Measurements from ENCODE around the gene TP53I3.
A peak's percentile ranks its signal among the peaks of the same experiment; 100 is the strongest.

Gene TP53I3

DNA sequence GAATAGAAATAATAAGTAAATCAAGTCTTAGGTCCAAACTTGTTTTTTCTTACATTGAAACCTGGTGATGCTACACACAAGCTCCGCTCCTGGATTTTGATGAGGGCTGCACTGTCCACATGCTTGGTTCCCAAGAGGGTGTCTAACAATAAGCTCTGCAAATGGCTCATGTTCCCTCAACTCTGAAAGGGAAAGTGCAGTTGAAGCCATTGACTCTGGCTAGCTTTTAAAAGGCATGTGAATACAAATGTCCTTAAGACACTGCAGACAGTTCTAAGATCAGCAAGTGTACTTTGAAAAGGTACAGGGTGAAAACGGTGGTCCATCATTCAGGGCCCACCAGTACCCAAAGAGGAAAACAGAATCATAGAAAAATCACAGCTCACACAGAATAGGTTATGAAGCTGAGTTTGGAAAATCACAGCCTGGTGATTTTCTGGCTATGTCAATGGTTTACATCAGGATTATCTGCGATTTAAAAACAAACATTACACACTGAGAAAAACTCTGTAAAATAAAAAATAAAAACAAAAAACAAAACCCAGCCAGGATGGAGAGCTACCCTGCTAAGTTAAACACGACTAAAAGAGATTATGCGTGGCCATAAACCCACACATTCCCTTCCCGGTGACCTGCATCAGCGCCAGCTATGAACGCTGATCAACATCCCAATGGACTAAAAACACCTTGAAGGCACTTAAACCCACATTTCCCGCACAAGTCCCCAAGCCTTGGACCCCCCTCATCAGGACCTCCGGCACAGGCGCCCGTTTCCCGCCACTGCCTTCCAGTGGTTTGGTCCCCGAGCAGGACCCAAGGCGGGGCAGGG lies 37.9 kb upstream of the TP53I3 start:
- H3K4me3 ChIP-seq (ENCODE audit: low read depth, low read length), result peak overlapping the region; percentile 76
- DNase-seq (ENCODE audit: low read depth), result no peak
- no peak for TF ChIP-seq CTCF (IDR thresholded peaks at IDR 0.05; ENCODE audit: control insufficient read depth, extremely low read depth, insufficient read depth)

- TF ChIP-seq CTCF (IDR thresholded peaks at IDR 0.05; ENCODE audit: control insufficient read depth, extremely low read depth, insufficient read depth), result no peak
- H3K4me3 ChIP-seq (ENCODE audit: low read depth, low read length), result no peak overlapping the region
- no peak for DNase-seq (ENCODE audit: low read depth)
Measured at GRCh38 chr2:24121469-24121868, 36.8 kb upstream of the TP53I3 start.

DNA sequence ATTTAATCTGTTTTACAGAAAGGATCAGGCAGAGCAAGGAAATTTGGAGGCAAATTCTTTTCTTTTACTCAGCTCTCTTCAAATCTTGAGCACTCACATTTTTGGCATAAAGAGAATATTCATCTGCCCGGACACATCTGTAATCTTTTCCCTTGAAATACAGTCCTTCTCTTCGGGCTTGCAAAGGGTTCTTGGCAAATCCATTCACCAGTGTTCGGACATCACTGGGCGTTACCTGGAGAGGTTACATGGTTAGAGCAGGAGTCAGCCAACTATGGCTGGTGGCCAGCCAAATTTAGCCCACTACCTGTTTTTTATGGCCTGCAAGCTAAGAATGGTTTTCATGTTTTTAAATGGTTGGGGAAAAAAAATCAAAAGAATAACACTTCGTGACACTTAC lies 36.4 kb upstream of the TP53I3 start:
- DNase-seq (ENCODE audit: low read depth), result no peak
- no peak for TF ChIP-seq CTCF (IDR thresholded peaks at IDR 0.05; ENCODE audit: control insufficient read depth, extremely low read depth, insufficient read depth)
- H3K4me3 ChIP-seq (ENCODE audit: low read depth, low read length), result no peak overlapping the region

- TF ChIP-seq CTCF (IDR thresholded peaks at IDR 0.05; ENCODE audit: control insufficient read depth, extremely low read depth, insufficient read depth), result no peak
Measured at GRCh38 chr2:24117902-24118301, 33.3 kb upstream of the TP53I3 start.

GRCh38 chr2:24115057-24115456 lies 30.4 kb upstream of the TP53I3 start:
- no peak for TF ChIP-seq CTCF (IDR thresholded peaks at IDR 0.05; ENCODE audit: control insufficient read depth, extremely low read depth, insufficient read depth)
- no peak overlapping the region for H3K4me3 ChIP-seq (ENCODE audit: low read depth, low read length)
- no peak for DNase-seq (ENCODE audit: low read depth)

More at GRCh38 chr2:24117902-24118301, 33.3 kb upstream of the TP53I3 start:
- no peak overlapping the region for H3K4me3 ChIP-seq (ENCODE audit: low read depth, low read length)
- no peak for DNase-seq (ENCODE audit: low read depth)

GRCh38 chr2:24111407-24111901 lies 26.8 kb upstream of the TP53I3 start:
- TF ChIP-seq CTCF (IDR thresholded peaks at IDR 0.05; ENCODE audit: control insufficient read depth, extremely low read depth, insufficient read depth), result no peak
- no peak for DNase-seq (ENCODE audit: low read depth)
- H3K4me3 ChIP-seq (ENCODE audit: low read depth, low read length), result no peak overlapping the region

All from LNCaP clone FGC (cell line).